ENCODE results near the gene RRAS2.

Gene RRAS2

DNA sequence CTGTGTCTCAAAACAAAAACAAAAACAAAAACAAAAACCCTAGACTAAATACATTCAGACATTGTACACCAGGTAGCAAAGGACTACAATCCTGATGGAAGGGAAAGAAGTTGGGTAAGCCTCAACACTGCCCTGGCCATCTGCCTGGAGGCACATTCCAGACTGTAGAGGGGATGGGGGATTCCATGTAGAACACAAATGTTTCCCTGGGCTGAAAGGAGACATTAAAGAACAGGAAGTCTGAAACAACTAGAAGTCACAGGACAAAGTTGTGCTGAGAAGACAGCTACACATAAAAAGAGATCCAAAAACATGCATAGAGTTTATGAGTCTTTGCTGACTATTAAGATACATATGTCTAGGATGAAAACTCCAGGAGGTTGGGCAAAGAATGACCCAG, 83.9 kb downstream of the RRAS2 start:
- no peak overlapping the region for H3K4me3 ChIP-seq (ENCODE audit: low read depth, low read length)
- TF ChIP-seq, protein P1, sequence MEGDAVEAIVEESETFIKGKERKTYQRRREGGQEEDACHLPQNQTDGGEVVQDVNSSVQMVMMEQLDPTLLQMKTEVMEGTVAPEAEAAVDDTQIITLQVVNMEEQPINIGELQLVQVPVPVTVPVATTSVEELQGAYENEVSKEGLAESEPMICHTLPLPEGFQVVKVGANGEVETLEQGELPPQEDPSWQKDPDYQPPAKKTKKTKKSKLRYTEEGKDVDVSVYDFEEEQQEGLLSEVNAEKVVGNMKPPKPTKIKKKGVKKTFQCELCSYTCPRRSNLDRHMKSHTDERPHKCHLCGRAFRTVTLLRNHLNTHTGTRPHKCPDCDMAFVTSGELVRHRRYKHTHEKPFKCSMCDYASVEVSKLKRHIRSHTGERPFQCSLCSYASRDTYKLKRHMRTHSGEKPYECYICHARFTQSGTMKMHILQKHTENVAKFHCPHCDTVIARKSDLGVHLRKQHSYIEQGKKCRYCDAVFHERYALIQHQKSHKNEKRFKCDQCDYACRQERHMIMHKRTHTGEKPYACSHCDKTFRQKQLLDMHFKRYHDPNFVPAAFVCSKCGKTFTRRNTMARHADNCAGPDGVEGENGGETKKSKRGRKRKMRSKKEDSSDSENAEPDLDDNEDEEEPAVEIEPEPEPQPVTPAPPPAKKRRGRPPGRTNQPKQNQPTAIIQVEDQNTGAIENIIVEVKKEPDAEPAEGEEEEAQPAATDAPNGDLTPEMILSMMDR (IDR thresholded peaks at IDR 0.05): no peak
- no peak overlapping the region for H3K27ac ChIP-seq
- no peak overlapping the region for H2AFZ ChIP-seq
- no peaks in the 10 kb centered on the region for H3K79me2 ChIP-seq
- H3K27me3 ChIP-seq (ENCODE audit: control insufficient read depth, insufficient read depth, low read length): no peaks in the 10 kb centered on the region
- no peak overlapping the region for H3K4me2 ChIP-seq (ENCODE audit: low read length)
- H3K36me3 ChIP-seq (ENCODE audit: control insufficient read depth, insufficient read depth, low read length): no peaks in the 10 kb centered on the region
- H3K4me1 ChIP-seq: no peaks in the 10 kb centered on the region
- no peaks in the 10 kb centered on the region for H3K9me3 ChIP-seq (ENCODE audit: control insufficient read depth, low read length)
- no peak overlapping the region for H3K9ac ChIP-seq

DNA sequence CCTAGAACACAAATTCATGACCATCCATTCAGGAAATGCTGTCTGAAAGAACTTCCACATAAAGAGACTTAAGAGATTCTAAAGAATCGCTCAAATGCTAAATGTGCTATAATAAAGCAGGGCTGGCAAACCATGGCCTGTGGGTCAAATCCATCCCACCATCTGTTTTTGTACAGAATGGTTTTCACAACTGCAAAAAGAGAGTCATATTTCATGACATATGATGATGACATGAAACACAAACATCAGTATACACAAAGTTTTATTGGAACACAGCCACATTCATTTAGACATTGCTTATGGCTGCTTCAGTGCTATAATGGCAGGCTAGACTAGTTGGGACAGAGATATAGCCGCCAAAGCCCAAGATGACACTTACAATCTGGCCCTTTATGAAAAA, 85.1 kb downstream of the RRAS2 start:
- TF ChIP-seq, protein P1 (IDR thresholded peaks at IDR 0.05): no peak
- Histone ChIP-seq H3K36me3 (ENCODE audit: control insufficient read depth, insufficient read depth, low read length) (no peaks in the 10 kb centered on the region), H3K4me3 (ENCODE audit: low read depth, low read length) (no peak overlapping the region), H3K9ac (no peak overlapping the region), H3K4me2 (ENCODE audit: low read length) (no peak overlapping the region), H3K27me3 (ENCODE audit: control insufficient read depth, insufficient read depth, low read length) (no peaks in the 10 kb centered on the region), H3K9me3 (ENCODE audit: control insufficient read depth, low read length) (no peaks in the 10 kb centered on the region), H3K27ac (no peak overlapping the region), H2AFZ (no peak overlapping the region), H3K4me1 (no peaks in the 10 kb centered on the region), H3K79me2 (no peaks in the 10 kb centered on the region)

DNA sequence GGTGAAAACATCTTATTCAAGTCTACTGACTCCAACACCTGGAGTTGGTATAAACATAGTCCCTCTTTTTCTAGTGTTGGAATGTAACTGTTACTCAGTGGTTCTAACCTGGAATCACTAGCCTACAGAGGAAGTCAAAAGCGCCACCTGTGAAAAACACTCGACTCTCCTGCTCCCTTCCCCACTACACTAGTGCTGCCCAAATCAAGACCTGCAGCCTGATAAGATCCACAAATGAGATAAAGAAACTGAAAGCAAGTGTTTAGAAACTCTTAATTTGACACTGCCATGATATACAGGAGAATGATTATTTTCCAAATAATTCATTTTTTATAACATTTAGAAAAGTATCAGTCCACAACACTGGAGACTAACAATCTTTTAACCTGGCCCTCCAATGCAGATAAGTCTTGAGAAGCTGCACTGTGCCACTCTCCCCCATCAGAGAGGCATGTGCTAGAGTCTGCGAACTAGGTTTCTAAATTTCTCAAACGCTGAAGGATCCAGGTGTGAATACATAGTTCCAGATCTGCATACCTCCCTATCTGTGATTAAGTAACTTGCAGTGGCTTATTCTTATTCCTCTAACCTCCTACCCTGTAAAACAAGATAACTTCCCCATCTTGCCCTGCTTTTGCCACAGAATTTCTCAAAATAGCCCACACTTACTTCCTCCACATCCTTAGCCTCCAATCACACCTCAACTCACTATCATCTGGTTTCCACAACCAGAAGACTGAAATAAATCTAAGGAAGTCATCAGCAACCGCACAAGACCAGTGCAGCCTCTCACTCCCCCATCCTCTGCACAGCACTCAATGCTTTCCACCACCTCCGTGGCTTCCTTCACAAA, 88.1 kb downstream of the RRAS2 start:
- TF ChIP-seq, protein P1 (IDR thresholded peaks at IDR 0.05): no peak
- no peaks in the 10 kb centered on the region for H3K9me3 ChIP-seq (ENCODE audit: control insufficient read depth, low read length)
- H3K9ac ChIP-seq: no peak overlapping the region
- H2AFZ ChIP-seq: no peak overlapping the region
- no peak overlapping the region for H3K4me3 ChIP-seq (ENCODE audit: low read depth, low read length)
- no peaks in the 10 kb centered on the region for H3K4me1 ChIP-seq
- H3K27ac ChIP-seq: no peak overlapping the region
- H3K79me2 ChIP-seq: no peaks in the 10 kb centered on the region
- no peaks in the 10 kb centered on the region for H3K36me3 ChIP-seq (ENCODE audit: control insufficient read depth, insufficient read depth, low read length)
- no peaks in the 10 kb centered on the region for H3K27me3 ChIP-seq (ENCODE audit: control insufficient read depth, insufficient read depth, low read length)
- H3K4me2 ChIP-seq (ENCODE audit: low read length): no peak overlapping the region

DNA sequence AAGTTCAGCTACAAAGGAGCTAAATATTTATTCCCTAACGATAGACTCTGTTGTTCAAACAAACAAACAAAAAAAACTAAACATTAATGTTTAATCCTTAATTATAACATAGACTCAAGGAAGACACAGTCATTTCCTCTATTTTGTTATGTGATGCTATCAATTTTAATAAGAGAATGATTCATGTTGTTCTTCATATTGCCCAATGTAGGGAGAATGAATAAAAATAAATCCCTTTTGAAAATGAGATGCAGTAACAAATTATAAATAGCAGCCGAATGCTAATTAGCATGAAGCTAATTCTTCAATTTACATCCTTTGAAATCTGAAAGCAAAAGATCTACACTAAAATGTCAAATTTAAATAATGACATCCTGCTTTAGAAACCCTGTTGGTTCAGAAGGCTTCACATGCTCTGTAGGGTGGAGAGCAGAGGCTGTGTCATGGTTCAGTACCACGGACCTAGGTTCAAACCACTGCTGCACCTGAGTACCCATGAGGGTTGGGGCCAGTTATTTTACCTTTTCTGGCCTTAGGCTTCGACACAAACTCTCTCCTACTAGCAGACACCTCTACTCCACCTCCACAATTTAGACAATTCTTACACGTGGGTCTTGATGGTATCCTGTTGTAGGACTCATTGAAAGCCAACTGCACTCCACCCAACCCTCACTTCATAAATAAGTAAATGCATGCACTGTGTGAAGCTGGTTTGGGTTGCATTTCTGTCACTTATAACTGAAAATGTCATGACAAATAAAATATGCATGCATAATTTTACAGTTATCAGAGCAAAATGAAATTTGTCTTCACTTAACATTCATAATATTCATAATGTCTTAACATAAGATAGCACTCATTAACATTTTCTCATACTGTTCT, 89.0 kb downstream of the RRAS2 start:
- Histone ChIP-seq H3K27me3 (ENCODE audit: control insufficient read depth, insufficient read depth, low read length) (no peaks in the 10 kb centered on the region), H3K4me2 (ENCODE audit: low read length) (no peak overlapping the region), H3K9ac (no peak overlapping the region), H3K79me2 (no peaks in the 10 kb centered on the region), H3K36me3 (ENCODE audit: control insufficient read depth, insufficient read depth, low read length) (no peaks in the 10 kb centered on the region), H3K4me3 (ENCODE audit: low read depth, low read length) (no peak overlapping the region), H2AFZ (no peak overlapping the region), H3K4me1 (no peaks in the 10 kb centered on the region), H3K27ac (no peak overlapping the region), H3K9me3 (ENCODE audit: control insufficient read depth, low read length) (no peaks in the 10 kb centered on the region)
- TF ChIP-seq, protein P1 (IDR thresholded peaks at IDR 0.05): no peak

All from parathyroid adenoma (tissue), 2 donors.